ENCODE measurements around the gene SMURF2. TPM values are rescaled to one million over a fixed set of nuclear protein-coding genes. Genes with fewer than 3 reads are reported as not detected.

The SMURF2 gene
- total and polyA plus RNA-seq, 9 of the 15 experiments (the other 6 are each of a cell fraction or from before 2014, with no cell fraction given): 3.8 to 22.0 (median 14.8) TPM

GRCh38 chr17:64599187-64599676 lies 62.9 kb downstream of the SMURF2 start (continued):
- TF ChIP-seq ZKSCAN8 (CRISPR knock-in tag; IDR thresholded peaks at IDR 0.05) (no peak), TCF7L2 (IDR thresholded peaks at IDR 0.05; ENCODE audit: low read depth, low read length) (no peak), ZNF444 (CRISPR knock-in tag; IDR thresholded peaks at IDR 0.05) (no peak), ZNF57 (CRISPR knock-in tag; IDR thresholded peaks at IDR 0.05) (no peak), MAZ (CRISPR knock-in tag; conservative IDR thresholded peaks at IDR 0.05 in 1 of 2, IDR thresholded peaks at IDR 0.05 in 1 of 2) (0 out of 4 replicates have a peak, but pooled peaks of 1 of the 2 experiments have one; percentile 46), HDAC3 (IDR thresholded peaks at IDR 0.05; ENCODE audit: borderline replicate concordance, partially characterized antibody) (no peak), ZFP36 (IDR thresholded peaks at IDR 0.05; ENCODE audit: low read depth, low read length, partially characterized antibody) (no peak), ZNF143 (CRISPR knock-in tag; IDR thresholded peaks at IDR 0.05) (no peak), TFAM (CRISPR knock-in tag; conservative IDR thresholded peaks at IDR 0.05) (no peak), ZNF239 (CRISPR knock-in tag; IDR thresholded peaks at IDR 0.05) (no peak), PHF8 (IDR thresholded peaks at IDR 0.05; ENCODE audit: borderline replicate concordance, low read length) (peak; percentile 56), SMC3 (conservative IDR thresholded peaks at IDR 0.05; ENCODE audit: insufficient read depth, low read depth, low read length) (no peak), ZKSCAN3 (CRISPR knock-in tag; IDR thresholded peaks at IDR 0.05) (no peak), RBM34 (IDR thresholded peaks at IDR 0.05; ENCODE audit: borderline replicate concordance, insufficient read depth, low read length) (no peak)
- TF ChIP-seq, protein P1, sequence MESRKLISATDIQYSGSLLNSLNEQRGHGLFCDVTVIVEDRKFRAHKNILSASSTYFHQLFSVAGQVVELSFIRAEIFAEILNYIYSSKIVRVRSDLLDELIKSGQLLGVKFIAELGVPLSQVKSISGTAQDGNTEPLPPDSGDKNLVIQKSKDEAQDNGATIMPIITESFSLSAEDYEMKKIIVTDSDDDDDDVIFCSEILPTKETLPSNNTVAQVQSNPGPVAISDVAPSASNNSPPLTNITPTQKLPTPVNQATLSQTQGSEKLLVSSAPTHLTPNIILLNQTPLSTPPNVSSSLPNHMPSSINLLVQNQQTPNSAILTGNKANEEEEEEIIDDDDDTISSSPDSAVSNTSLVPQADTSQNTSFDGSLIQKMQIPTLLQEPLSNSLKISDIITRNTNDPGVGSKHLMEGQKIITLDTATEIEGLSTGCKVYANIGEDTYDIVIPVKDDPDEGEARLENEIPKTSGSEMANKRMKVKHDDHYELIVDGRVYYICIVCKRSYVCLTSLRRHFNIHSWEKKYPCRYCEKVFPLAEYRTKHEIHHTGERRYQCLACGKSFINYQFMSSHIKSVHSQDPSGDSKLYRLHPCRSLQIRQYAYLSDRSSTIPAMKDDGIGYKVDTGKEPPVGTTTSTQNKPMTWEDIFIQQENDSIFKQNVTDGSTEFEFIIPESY (CRISPR knock-in tag; IDR thresholded peaks at IDR 0.05): no peak
- TF ChIP-seq, protein P2, sequence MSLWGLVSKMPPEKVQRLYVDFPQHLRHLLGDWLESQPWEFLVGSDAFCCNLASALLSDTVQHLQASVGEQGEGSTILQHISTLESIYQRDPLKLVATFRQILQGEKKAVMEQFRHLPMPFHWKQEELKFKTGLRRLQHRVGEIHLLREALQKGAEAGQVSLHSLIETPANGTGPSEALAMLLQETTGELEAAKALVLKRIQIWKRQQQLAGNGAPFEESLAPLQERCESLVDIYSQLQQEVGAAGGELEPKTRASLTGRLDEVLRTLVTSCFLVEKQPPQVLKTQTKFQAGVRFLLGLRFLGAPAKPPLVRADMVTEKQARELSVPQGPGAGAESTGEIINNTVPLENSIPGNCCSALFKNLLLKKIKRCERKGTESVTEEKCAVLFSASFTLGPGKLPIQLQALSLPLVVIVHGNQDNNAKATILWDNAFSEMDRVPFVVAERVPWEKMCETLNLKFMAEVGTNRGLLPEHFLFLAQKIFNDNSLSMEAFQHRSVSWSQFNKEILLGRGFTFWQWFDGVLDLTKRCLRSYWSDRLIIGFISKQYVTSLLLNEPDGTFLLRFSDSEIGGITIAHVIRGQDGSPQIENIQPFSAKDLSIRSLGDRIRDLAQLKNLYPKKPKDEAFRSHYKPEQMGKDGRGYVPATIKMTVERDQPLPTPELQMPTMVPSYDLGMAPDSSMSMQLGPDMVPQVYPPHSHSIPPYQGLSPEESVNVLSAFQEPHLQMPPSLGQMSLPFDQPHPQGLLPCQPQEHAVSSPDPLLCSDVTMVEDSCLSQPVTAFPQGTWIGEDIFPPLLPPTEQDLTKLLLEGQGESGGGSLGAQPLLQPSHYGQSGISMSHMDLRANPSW (CRISPR knock-in tag; IDR thresholded peaks at IDR 0.05): no peak
- TF ChIP-seq, protein P3, sequence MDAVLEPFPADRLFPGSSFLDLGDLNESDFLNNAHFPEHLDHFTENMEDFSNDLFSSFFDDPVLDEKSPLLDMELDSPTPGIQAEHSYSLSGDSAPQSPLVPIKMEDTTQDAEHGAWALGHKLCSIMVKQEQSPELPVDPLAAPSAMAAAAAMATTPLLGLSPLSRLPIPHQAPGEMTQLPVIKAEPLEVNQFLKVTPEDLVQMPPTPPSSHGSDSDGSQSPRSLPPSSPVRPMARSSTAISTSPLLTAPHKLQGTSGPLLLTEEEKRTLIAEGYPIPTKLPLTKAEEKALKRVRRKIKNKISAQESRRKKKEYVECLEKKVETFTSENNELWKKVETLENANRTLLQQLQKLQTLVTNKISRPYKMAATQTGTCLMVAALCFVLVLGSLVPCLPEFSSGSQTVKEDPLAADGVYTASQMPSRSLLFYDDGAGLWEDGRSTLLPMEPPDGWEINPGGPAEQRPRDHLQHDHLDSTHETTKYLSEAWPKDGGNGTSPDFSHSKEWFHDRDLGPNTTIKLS (IDR thresholded peaks at IDR 0.05; ENCODE audit: borderline replicate concordance, low read depth): 0 out of 2 replicates have a peak, but pooled peaks have one; percentile 24
- TF ChIP-seq, protein P4, sequence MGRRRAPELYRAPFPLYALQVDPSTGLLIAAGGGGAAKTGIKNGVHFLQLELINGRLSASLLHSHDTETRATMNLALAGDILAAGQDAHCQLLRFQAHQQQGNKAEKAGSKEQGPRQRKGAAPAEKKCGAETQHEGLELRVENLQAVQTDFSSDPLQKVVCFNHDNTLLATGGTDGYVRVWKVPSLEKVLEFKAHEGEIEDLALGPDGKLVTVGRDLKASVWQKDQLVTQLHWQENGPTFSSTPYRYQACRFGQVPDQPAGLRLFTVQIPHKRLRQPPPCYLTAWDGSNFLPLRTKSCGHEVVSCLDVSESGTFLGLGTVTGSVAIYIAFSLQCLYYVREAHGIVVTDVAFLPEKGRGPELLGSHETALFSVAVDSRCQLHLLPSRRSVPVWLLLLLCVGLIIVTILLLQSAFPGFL (CRISPR knock-in tag; IDR thresholded peaks at IDR 0.05): no peak

All from K562 (cell line).